Body of pancreas (tissue), 4 donors: ENCODE results near the gene IFNLR1.
A peak's percentile ranks its signal among the peaks of the same experiment; 100 is the strongest.

ENCODE experiments used
- CTCF ChIP-seq, 7 experiments: fragments of 450-650 bp in 4 of 7; fragments of 200-600 bp in 3 of 7; sonication (generic) in 3 of 7; IDR thresholded peaks; one replicate each; pipeline ENCODE4 v1.5.1; 2016 to 2019; ENCODE audit warnings: antibody characterized with exemption in 7 of 7
- POLR2A ChIP-seq, 3 donors: fragments of 450-650 bp; IDR thresholded peaks; one replicate each; pipeline ENCODE4 v1.6.1; 2016; ENCODE audit warnings: antibody characterized with exemption in 3 of 3, mild to moderate bottlenecking in 2 of 3

- TF ChIP-seq CTCF (IDR thresholded peaks at IDR 0.05): no peak
- TF ChIP-seq POLR2A (IDR thresholded peaks at IDR 0.05): peak in 2 of 3 donors; percentile 43 to 50
These were observed 69.2 kb downstream of the IFNLR1 start for GRCh38 chr1:24117722-24118409.
